ENCODE measurements around the gene WDR33.
A peak's percentile ranks its signal among the peaks of the same experiment; 100 is the strongest.

WDR33 gene

DNA sequence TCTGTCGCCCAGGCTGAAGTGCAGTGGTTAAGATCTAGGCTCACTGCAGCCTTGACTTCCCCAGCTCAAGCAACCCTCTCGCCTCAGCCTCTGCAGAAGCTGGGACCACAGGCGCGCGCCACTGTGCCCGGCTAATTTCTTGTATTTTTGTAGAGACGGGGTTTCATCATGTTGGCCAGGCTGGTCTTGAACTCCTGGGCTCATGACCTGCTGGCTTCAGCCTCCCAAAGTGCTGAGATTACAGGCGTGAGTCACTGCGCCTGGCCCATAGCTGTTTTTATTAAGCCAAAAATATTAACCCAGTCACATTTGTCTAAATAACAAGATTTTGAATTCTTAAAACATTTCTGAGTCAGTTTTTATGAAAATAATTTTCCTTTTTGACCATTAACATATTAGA, 116.0 kb downstream of the WDR33 start:
- DNase-seq, result no peak

DNA sequence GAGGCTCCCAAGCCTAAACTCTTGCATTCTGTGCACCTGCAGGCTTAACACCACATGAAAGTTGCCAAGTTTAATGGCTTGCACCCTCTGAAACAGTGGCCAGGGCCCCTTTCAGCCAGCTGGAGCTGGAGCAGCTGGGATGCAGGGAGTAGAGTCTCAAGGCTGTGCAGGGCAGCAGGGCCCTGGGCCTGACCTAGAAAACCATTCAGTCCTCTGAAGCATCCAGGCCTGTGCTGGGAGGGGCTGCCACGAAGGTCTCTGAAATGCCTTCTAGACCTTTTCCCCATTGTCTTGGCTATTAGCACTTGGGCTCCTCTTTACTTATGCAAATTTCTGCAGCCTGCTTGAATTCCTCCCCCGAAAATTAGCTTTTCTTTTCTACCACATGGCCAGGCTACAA, 120.3 kb downstream of the WDR33 start:
- no peak for DNase-seq

DNA sequence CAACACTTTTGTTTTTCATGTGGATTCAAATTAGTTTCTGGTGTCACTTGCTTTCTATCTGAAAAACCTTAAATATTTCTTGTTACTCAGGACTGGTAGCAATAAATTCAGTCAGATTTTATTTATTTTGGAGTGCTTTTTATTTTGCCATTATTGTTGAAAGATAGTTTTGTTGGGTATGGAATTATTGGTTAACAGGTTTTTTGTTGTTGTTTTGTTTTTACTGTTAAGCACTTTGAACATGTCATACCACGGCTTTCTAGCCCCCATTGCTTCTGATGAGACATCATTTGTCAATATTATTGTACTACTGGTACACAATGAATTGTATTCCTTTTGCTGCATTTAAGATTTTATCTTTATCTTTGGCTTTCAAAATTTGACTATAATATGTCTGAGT, 122.6 kb downstream of the WDR33 start:
- no peak for DNase-seq

DNA sequence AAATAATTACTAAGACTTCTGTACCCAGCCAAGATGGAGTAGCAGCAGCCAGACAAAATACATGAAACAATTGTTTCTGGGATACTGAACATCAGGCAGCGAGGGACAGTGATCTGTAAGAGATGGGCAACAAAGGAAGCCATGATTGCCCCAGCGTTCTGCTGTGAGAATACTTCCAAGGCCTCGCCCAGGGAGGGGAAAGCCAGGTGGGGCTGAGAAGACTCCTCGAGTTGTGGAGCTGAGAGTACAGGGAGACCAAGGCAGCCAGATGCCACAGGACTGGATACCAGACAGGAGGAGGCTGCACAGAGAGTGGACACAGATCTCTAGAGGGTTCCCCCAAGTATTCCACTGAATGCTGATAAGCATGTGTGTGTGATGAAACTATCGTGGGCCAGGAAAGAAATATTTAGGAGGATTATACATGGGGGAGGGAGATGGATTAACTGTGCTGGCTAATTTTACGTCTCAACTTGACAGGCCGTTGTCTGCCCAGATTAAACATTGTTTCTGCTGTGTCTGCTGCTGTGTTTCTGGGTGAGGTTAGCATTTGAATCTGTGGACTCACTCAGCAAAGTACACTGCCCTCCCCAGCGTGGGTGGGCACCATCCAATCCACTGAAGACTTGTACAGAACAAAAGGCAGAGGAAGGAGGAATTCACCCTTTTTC, 125.4 kb downstream of the WDR33 start:
- no peak for DNase-seq

DNA sequence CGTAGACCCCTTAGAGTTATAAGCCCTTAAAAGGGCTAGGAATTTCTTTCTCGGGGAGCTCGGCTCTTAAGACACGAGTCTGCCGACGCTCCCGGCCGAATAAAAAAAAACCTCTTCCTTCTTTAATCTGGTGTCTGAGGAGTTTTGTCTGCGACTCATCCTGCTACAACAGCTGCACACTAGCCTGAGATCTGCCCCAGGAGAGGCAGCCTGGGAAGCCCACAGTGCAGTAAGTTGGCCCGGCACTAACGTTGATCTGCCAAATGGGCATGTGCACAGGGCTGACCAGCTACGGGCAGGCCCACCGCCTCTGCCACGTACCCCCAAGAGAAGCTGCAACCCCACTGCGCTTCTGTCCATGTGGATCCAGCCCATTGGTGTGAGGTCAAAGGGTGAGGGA, 127.2 kb downstream of the WDR33 start:
- no peak for DNase-seq

DNA sequence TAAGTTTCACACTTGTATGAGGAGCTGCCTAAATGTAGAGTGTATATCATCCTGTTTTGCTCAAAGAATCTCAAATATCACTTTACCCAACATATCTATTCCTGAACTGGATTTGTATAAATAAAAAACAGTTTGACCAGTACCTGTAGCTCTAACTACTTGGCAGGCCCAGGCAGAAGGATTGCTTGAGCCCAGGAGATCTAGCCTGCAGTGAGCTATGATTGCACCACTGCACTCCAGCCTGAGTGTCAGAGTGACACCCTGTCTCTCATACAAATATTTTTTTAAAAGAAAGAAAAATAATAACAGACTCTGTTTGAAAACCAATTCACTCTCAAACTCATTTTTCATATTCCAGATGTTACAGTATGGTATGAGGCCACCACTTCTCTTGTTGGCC, 127.9 kb downstream of the WDR33 start:
- DNase-seq, result no peak

- no peak for DNase-seq
These were observed 128.8 kb downstream of the WDR33 start for GRCh38 chr2:127681976-127682857.

- DNase-seq, result peak in 2 of 4 experiments; percentile 13 to 35
These were observed 129.6 kb downstream of the WDR33 start for GRCh38 chr2:127681288-127681804.

DNA sequence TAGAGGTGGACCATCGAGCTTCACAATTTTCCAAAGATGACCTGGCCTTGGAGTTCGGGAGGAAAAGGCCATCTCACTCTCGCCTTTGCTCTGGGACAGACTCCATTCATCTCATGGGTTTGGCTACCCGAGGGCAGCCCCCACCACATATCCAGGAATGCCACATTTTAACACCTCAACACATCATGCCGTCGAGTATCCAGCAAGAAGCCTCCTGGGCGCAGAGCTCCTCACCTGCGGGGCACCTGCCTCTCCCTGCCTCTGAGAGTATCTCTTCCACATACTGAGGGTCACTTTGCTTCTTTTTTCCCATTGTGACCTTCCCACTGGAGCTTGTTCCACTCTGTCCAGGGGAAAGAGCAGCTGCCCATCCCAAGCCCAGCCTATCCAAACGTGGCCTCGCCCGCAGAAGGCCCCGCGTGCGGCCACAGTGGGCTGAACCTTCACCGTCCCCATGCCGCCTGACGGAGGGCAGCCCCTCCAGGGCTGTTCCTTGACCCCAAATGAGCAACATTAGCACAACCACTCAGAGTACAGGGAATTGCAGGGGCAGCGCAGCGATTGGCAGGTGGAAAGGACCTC, 130.2 kb downstream of the WDR33 start:
- no peak for DNase-seq

DNA sequence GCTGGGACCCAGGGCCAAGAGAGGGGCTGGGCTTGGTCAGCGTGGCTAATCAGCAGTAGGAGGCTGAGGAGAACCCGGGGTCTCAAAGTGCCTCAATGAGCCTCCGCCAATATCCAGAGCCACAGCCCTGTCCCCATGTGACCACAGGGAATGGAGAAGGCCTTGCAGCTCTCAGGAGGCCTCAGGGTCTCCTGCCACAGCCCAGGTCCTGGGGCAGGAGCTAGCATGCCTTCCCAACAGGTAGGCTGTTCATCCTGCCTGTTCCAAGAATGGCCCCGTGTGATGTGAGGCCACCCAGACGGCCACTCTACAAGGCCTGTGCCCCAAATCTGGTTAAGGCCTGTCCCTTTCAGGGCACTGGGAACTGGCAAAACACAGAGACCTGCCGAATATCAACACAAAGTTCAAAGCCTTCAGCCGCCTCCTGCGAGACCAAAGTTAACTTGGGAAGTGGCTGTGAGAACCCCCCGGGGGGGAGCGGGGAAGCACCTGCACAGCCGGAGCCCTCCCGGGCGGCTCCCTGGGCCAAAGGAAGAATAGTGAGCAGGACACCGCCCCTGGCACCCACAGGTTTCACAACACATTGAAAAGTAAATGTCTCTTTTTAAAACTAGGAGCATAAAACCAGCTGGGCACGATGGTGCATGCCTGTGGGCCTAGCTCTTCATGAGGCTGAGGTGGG, 131.2 kb downstream of the WDR33 start:
- no peak for DNase-seq

DNA sequence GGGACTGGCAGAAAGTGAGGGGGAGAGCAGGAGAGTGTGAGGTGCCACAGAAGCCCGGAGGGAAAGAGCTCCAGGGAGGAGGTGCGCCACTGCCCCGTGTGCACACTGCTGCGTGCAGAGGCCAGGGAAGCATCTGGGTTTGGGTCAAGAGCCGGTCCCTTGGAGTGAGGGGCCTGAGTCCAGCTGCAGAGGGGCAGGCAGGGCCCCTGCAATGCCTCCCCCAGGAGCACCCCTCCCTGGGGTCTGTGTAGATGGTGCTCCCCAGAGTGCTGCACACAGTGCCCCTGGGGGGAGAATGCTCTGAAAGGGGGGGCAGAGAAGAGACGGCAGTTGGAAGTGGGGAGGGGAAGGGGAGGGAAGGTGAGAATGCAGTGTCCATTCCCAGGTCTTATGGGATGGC, 132.0 kb downstream of the WDR33 start:
- no peak for DNase-seq

GRCh38 chr2:127678531-127678930, 132.4 kb downstream of the WDR33 start:
- no peak for DNase-seq

- no peak for DNase-seq
These were observed 134.1 kb downstream of the WDR33 start for GRCh38 chr2:127676906-127677305.

DNA sequence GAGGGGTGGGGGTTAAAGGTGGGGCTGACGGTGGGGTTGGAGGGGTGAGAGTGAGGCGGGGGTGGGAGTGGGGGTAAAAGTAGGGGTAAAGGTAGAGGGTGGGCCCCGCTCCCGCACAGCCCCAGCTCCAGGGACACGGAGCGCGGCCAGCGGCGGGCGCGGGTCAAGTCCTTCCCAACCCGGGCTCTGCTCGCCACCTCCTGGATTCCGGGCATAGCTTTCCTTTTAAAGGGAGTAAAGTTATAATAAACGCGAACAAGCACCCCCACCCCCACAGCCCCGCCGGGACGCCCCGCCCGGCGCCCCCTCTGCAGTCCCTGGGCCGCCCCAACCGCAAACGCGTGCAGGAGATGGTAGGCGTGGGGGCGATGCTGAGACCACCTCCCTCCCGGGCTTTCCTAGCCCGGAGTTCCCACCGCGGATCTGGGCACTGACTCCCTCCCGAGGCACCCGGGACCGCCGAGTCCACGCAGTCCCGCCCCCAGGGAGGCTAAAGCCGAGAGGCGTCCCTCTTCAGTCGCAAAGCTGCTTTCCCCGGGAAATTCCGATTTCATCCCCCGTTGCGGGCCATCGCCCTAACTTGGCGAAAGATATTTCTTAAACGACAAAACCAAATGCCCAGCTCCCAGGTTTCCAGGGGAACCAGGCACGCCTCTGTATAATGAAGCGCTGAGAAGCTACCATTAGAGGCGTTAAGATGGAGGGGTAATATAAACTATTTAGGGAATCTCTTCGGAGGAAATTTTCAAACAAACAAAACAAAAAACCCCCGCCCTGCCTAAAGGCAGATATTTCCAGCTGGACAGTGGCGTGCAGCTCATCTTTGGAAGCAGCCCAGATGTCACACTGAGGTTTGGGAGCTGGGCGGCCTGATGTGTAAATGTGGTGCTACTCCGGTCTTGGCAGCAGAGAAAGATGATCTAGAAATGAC, 135.4 kb downstream of the WDR33 start, which contains the start of gene LIMS2:
TSS of gene LIMS2 (minus strand) at position 200 of the 931 bp plus-strand sequence. CDS start 506 bp downstream, outside the sequence.
- DNase-seq, result peak in 3 of 4 experiments; percentile 15 to 49 (median 31)

DNA sequence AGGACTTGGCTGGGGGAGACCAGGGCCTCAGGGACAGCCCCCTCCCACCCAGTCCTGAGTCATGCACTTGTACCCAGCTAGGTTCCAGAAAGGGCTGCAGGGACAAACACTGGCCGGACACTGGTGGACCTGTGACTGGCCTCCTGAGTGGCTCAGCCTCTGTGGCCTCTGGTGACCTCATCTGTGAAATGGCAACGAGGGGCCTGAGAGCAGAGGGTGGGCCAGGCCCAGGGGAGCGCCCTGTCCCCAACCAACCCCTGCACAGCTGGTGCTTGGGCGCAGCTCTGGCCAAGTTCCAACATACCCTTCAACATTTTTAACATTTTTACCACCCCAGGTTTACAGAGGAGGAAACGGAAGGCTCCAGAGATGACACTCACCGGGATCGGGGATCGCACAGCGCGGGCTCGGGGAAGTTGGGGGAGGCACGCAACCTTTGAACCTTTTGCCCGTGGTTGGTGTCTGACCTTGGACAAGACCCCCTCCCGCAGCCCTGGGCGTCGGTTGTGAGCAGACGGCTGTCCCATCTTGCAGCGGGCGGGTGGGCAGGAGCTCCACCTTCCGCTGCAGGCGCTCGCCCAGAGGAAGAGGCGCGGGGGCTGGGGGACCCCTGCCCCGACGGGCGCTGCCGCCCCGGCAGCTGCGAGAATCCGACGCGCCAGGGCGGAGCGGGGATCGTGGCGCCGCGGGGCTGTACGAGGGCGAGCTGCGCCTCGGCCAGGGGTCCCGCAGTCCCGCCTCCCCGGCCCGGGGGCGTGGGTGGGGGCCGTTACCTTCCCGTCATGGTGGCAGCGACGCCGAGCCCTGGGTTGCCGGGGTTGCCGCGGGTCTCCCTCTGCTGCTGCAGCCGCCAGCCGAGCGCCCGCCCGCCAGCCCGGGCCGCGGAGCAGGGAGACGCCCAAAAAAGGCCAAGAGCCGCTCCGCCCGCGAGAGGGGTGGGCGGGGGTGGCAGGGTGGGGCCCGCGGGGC, 136.4 kb downstream of the WDR33 start:
- DNase-seq, result peak in 3 of 4 experiments; percentile 20 to 52 (median 47)

GRCh38 chr2:127673291-127674069, 137.5 kb downstream of the WDR33 start:
- peak in 2 of 4 experiments; percentile 10 to 30 for DNase-seq

DNA sequence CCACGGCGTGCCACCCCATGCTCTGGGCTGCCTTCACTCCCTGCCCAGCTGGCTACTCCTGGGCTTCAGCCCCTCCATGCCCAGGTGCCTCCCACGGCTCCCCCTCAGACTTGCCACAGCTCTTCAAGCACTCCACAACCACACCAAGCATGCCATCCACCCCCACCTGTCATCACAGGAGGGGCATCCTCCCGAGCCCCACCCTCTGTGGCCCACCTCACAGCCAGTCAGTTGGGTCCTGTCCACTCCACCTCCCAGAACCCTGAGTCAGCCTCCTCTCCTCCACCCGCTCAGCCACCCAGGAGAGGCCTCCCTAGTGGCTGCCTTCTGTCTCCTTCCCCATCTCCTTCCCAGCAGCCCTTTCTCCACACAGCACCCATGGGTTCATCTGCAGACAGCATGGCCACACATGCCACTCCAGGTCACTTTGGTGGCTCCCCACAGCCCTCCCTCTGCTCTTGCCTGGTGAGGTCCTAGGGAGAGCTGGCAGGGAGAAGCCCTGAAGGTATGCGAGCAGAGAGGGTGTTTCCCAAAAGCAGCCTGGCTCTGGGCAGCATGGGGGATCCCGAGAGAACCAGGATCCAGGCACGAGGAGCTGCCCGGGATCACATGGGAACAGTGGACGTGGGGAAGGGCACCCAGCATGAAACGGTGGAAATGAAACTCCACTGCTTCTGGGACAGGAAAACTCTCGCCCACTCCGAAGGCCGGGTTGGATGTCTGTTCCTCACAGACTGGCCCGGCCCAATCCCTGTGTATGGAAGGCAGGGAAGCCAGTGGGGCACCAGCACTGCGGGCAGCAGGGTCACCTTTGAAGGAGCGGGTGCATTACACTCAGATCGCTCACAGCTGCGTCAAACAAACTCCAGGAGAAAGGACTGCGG, 138.4 kb downstream of the WDR33 start:
- DNase-seq, result peak in 1 of 4 experiments; percentile 41

Measured in suppressor macrophage (primary cell).